Transverse colon (tissue), 3 donors: ENCODE data around the gene GSG1L2.

ENCODE experiments used
- CTCF ChIP-seq, 5 experiments: fragments of 200-600 bp in 3 of 5; fragments of 450-650 bp in 2 of 5; sonication (generic) in 3 of 5; IDR thresholded peaks; 1 replicate in 2 of 5; 2 replicates in 3 of 5; pipeline ENCODE4 v1.5.1; 2016 to 2017; ENCODE audit warnings: antibody characterized with exemption in 5 of 5, inconsistent platforms in 3 of 5, mild to moderate bottlenecking in 2 of 5, moderate library complexity in 1 of 5
- EP300 ChIP-seq: sonication (generic); formaldehyde crosslinking; IDR thresholded peaks from one replicate; pipeline ENCODE4 v1.6.1; 2017; ENCODE audit warnings: antibody characterized with exemption, low read depth
- POLR2A ChIP-seq: fragments of 450-650 bp; IDR thresholded peaks from one replicate; pipeline ENCODE4 v1.6.1; 2016; ENCODE audit warnings: antibody characterized with exemption, mild to moderate bottlenecking, moderate library complexity

GRCh38 chr17:9855036-9855435 lies 33.2 kb upstream of the GSG1L2 start:
- TF ChIP-seq CTCF (IDR thresholded peaks at IDR 0.05) (no peak), POLR2A (no peak), EP300 (no peak)
